NCI-H1436 (cell line): ENCODE data around the gene TALDO1.
A peak's percentile ranks its signal among the peaks of the same experiment; 100 is the strongest.

ENCODE experiments used
- DNase-seq: peaks from one replicate; lab custom pipeline; 2025; lab: John Stamatoyannopoulos, UW

TALDO1 gene

DNA sequence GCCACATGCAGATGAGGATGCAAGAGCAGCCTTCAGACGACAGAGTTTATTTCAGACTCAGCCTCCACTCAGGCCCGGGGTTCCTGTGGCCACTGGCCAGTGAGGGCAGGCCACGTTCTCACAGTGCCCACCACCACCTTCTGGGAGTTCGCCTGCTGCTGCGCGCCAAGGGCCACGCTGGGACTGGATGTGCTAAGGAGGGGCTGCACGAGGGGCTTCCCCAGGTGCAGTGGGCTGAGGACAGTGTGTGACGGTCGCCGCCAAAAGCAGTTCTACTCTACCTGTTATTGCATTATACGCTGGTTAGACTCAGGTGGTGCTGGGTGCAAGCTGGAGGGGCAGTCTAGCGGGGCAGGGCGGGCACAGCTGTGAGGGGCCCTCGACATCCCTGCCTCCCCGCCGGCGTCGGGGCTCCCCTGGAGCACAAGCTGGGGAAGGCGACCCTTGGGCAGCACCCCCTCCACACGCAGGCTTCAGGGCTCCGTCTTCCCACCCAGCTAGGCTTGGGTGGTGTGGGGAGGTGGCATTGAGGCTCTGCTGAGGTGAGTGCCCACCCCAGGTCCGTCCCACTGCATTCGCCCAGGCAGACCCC, 39.9 kb downstream of the TALDO1 start:
- no peak for DNase-seq

GRCh38 chr11:788009-788640, 40.9 kb downstream of the TALDO1 start:
- no peak for DNase-seq

GRCh38 chr11:788953-789940, 42.0 kb downstream of the TALDO1 start:
- DNase-seq = no peak

DNA sequence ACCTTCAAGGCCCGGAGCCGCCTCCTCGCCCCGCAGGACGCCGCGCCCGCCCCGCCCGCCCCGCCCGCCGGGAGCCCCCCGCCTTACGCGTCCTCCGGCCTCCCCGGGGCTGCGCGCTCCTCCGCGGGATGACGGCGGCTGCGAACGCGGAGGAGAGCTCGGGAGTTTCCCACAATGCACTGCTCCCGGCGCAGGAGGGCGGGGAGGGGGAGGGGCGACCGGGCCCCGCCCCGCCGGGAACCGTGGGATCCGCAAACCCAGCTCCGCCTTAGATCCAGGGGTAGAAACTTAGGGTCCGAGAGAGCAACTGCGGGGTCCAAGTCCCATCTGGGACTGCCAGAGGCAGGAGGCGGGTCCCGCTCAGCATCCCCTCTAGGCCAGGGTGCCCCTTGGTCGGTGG, 42.7 kb downstream of the TALDO1 start, which contains the start of gene CEND1:
Gene CEND1, minus strand, starts transcription at position 148 of the 400 bp plus-strand sequence. CDS start 1,514 bp downstream, outside the sequence.
- DNase-seq = peak; percentile 55

- no peak for DNase-seq
Measured at GRCh38 chr11:790721-791564, 43.7 kb downstream of the TALDO1 start.

- DNase-seq = no peak
Measured at GRCh38 chr11:791658-792534, 44.6 kb downstream of the TALDO1 start.

DNA sequence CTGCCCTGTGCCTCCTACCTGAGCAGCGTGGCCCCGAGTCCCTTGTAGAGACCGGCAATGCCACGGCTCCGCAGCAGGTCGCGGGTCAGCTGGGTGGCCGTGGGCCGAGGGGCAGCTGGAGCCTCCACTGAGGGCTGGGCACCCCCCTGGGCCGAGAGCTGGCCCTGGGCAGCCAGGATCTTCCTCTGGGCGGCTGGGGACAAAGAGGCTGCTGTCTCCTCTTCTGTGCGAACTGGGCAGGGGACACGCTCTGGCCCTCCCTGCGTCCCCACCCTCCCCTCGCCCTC, 45.2 kb downstream of the TALDO1 start:
- no peak for DNase-seq

GRCh38 chr11:792873-793272, 45.6 kb downstream of the TALDO1 start:
- DNase-seq = no peak

DNA sequence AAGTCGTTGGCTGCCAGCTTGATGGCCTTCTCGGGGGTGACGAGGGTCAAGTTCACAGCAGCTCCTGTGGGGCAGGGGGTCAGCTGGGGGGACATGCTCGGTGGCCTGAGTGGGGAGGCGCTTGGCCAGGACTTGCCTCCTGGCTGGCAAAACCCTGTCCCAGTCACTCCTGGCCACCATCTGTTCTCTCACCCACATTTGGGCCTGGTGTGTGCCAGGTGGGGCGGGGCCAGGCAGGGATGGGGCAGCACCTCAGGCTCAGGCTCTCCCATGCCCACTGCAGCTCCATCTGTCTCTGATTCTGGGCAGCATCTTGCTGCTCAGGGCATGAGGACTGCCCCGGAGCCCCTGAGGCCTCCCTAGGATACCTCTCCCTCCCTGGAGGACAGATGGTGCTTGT, 46.3 kb downstream of the TALDO1 start:
- DNase-seq = no peak

GRCh38 chr11:794013-794765, 46.9 kb downstream of the TALDO1 start:
- DNase-seq = no peak

- DNase-seq = peak; percentile 41
Measured at GRCh38 chr11:794766-795633, 47.7 kb downstream of the TALDO1 start.

- peak; percentile 71 for DNase-seq
Measured at GRCh38 chr11:795634-796564, 48.6 kb downstream of the TALDO1 start.

- no peak for DNase-seq
Measured at GRCh38 chr11:796565-797295, 49.5 kb downstream of the TALDO1 start.

GRCh38 chr11:797296-798092, 50.2 kb downstream of the TALDO1 start:
- peak; percentile 75 for DNase-seq

DNA sequence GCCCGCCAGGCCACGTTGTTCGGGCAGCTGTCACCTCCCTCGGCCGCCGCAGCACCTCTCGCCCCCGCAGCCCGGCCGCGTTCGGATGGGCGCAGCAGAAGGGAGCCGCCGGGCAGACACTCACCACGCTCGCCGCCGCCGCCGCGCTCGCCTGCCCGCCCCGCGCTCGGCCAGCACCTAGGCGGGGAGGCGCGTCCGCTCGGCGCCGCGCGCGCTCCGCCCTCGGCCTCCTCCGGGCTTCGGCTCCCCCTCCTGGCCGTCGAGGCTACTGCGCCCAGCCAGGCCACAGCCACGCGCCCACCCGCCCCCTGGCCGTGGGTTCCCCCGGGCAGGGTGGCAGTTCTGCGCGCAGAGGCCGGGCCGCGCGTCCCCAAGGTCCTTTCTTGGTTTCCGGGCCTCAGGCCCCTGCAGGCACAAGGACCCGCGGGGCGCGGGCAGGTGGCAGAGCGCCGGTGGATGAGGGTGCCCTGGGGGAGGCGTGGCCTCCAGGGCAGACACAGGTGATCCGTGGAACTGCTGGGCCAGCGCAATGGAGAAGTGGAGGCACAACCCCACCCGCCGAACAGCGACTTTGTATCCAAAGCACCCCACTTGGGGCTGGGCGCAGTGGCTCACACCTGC, 50.9 kb downstream of the TALDO1 start, which contains the start of gene SLC25A22:
Gene SLC25A22, minus strand, starts transcription at position 189 of the 621 bp plus-strand sequence. CDS start 3,275 bp downstream, outside the sequence.
- DNase-seq = peak; percentile 77
